ENCODE results near the gene TPRN. TPM values are rescaled to one million over a fixed set of nuclear protein-coding genes. Genes with fewer than 3 reads are reported as not detected.

TPRN gene
- total and polyA plus RNA-seq, 12 donors: 10.2 to 31.5 (median 20.4) TPM

DNA sequence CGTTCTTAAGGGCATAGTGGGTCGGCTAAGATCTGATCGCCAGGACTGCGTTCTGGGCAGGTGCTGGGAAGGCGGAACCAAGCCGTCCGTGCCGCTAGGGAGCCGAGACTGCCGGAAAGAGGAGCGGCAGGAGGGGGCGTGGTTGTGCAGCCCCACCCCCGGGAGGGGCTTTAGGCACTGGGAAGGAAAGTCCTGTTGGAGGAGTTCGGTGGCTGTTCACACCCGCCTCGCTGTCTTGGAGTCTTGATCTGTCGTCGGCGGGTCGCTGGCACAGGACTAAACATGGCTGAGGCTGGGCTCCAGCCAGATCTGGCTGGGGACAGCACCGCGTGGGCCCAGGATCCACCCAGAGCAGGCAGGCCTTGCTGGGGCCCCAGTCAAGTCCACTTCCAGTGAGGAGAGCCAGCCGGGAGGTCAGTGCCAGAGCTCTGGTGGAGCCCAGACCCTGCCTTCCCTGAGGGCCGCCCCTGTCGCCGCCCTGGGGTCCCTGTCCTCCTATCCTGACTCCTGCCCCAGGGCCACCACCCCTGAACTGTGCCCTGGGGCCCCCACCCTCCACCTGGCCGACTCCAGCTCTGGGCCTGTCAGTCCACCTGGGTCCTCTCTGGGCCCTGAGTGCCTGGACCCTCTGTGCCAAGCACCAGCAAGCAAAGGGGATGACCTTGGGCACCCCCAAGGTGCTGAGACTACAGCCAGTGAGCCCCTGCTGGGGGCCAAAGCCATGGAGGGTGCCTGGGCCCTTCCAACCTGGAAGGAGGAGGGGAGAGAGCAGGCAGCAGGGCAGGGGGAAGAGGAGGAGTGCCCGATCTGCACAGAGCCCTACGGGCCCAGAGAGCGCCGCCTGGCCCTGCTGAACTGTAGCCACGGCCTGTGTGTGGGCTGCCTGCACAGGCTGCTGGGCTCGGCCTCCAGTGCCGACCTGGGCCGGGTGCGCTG, 17.0 kb upstream of the TPRN start:
- Histone ChIP-seq H3K9me3 (no peaks in the 10 kb centered on the region), H3K36me3 (peaks cover 0 to 31% (median 0%) of the 10 kb centered on the region in 9 donors), H3K27ac (peak overlapping the region in 8 of 10 donors; percentile 38 to 83 (median 66)), H3K27me3 (peaks cover 0 to 5% (median 0%) of the 10 kb centered on the region in 7 donors), H3K4me3 (peak overlapping the region in 9 of 10 donors; percentile 1 to 47 (median 38)), H3K4me1 (peaks cover 12 to 41% (median 24%) of the 10 kb centered on the region in 9 donors)
- WGBS, 2 donors: 55 to 64% methylated on average over 33 to 36 of the region's 36 CpGs
- DNase-seq (peak; percentile 66 to 73), ATAC-seq (peak; percentile 26 to 73 (median 59))
- intact Hi-C loops (cut with DNase I): no loop called here
- TF ChIP-seq, protein P1, sequence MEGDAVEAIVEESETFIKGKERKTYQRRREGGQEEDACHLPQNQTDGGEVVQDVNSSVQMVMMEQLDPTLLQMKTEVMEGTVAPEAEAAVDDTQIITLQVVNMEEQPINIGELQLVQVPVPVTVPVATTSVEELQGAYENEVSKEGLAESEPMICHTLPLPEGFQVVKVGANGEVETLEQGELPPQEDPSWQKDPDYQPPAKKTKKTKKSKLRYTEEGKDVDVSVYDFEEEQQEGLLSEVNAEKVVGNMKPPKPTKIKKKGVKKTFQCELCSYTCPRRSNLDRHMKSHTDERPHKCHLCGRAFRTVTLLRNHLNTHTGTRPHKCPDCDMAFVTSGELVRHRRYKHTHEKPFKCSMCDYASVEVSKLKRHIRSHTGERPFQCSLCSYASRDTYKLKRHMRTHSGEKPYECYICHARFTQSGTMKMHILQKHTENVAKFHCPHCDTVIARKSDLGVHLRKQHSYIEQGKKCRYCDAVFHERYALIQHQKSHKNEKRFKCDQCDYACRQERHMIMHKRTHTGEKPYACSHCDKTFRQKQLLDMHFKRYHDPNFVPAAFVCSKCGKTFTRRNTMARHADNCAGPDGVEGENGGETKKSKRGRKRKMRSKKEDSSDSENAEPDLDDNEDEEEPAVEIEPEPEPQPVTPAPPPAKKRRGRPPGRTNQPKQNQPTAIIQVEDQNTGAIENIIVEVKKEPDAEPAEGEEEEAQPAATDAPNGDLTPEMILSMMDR (IDR thresholded peaks at IDR 0.05): peak in 1 of 9 donors; percentile 12

DNA sequence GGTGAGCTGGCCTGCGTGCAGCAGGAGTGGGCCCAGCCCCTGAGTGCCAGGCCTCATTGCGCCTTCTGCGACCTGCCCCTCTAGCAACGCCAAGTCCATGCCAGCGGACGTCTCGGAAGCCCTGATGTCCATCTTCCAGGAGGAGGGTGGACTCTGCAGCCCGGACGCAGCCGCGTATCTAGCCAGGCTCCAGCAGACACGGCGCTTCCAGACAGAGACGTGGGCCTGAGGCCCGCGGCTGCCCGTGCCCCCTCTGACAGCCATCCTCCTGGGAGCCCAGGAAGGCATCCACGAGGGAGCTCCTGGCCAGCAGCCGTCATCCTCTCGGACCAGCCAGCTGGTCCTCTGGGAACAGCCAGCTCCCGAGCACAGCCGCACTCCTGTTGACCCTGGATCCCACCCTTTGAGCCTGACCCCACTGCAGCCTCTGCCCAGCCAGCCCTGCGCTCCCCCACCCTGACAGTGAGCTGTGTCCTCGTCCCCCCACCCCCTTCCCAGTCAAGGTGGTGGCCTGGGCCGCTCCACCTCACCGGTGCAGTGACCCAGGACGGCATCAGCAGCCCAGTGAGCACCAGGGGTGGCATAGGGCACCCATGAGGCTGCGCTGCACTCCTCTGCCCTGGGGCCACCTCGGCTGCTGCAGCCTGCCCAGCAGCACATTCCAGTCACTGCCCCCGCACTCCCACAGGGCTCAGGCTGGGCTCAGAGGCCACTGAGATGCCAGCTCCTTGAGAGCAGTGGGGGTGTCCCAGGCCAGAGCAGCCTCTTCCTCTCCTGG, 15.8 kb upstream of the TPRN start:
- intact Hi-C loops (cut with DNase I): no loop called here
- H3K27ac ChIP-seq: no peak overlapping the region
- ATAC-seq (no peak), DNase-seq (no peak)
- H3K4me1 ChIP-seq: peaks cover 10 to 35% (median 19%) of the 10 kb centered on the region in 9 donors
- H3K4me3 ChIP-seq: peak overlapping the region in 1 of 10 donors; percentile 47
- no peaks in the 10 kb centered on the region for H3K9me3 ChIP-seq
- 91 to 97% methylated on average over 30 of the region's 30 CpGs for WGBS, 2 donors
- TF ChIP-seq, protein P1 (IDR thresholded peaks at IDR 0.05): no peak
- peaks cover 0 to under 1% (median 0%) of the 10 kb centered on the region in 7 donors for H3K27me3 ChIP-seq
- H3K36me3 ChIP-seq: peaks cover 0 to 31% (median 0%) of the 10 kb centered on the region in 9 donors

DNA sequence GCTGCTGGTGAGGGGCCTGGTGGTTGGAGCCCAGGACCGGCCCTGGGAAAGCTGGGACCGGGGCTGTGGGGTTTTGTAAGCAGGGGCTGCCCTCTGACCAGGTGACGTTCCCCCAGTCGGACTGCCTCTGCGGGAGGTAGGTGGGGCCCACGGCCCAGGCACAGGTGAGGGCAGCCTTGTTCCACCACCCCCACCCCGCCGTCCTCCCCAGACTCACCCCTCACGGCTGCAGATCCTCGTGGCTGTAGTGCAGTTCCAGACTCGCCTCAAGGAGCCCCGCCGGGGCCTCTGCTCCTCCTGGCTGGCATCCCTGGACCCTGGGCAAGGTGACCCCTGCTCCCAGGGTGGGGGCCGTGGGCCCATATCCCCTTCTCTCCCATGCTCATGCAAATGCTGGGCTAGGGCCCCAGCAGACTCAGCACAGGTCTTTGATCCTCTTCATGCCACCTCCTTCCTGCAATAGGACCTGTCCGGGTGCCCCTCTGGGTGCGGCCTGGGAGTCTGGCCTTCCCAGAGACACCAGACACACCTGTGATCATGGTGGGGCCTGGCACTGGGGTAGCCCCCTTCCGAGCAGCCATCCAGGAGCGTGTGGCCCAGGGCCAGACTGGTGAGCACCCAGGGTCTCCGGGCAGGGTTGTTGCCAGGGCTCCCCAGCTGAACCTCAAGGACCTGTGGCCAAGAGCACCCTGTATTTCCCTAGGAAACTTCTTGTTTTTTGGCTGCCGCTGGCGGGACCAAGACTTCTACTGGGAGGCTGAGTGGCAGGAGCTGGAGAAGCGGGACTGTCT, 14.8 kb upstream of the TPRN start:
- H3K4me3 ChIP-seq: no peak overlapping the region
- peaks cover 0 to 35% (median 0%) of the 10 kb centered on the region in 9 donors for H3K36me3 ChIP-seq
- H3K9me3 ChIP-seq: no peaks in the 10 kb centered on the region
- no peak for DNase-seq
- peaks cover 10 to 28% (median 19%) of the 10 kb centered on the region in 9 donors for H3K4me1 ChIP-seq
- no peak for ATAC-seq
- H3K27ac ChIP-seq: no peak overlapping the region
- 94 to 97% methylated on average over 22 of the region's 22 CpGs for WGBS, 2 donors
- intact Hi-C loops (cut with DNase I): no loop called here
- no peaks in the 10 kb centered on the region for H3K27me3 ChIP-seq
- TF ChIP-seq, protein P1 (IDR thresholded peaks at IDR 0.05): no peak

Measured in heart right ventricle (tissue), 16 donors.